ENCODE measurements around the gene ADAMTS2. TPM values are rescaled to one million over a fixed set of nuclear protein-coding genes. Genes with fewer than 3 reads are reported as not detected.

The ADAMTS2 gene
- total RNA-seq, 1 donor from 2014 or later: not detected

DNA sequence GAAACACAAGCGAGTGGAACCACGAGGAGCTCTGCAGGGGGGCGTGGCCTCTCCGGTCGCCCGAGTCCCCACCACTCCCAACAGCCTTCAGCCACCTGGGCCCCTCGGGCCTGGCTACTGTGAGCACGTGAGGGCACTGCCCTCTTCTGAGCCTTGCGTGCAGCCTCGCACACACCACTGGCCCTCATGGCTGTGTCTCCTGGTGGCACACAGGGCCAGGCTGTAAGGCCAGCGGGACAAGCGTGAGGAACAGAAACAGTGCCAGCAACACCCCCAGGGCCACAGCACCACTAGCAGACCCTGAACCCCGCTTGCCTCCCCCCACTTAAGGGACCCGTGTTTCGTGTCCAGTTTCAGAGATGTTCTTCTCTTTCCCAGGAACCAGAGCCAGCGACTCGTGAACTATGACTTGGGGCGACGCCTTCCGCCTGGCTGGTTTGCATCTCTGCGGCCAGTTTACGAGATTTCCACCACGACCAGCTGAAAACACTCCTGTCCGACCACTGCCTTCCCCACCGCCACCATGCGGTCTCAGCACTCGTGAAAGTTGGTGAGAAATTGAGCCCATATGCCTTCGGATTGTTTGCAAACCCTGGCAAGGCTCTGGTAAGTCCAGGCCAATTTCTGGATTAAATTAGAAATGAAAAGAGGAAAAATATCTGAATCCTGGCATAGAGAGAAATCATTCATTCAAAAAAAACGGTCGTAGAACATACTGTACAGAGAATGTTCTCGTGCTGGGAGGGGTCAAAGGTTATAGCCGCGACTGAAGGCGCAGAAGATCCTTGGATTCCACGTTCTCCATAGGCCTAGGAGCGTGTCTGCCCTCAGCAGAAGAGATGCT is 149.5 kb downstream of the ADAMTS2 start:
- intact Hi-C loops (cut with micrococcal nuclease): no loop called here

- intact Hi-C loops (cut with micrococcal nuclease): no loop called here
Observed at GRCh38 chr5:179194941-179195381, 150.3 kb downstream of the ADAMTS2 start.

DNA sequence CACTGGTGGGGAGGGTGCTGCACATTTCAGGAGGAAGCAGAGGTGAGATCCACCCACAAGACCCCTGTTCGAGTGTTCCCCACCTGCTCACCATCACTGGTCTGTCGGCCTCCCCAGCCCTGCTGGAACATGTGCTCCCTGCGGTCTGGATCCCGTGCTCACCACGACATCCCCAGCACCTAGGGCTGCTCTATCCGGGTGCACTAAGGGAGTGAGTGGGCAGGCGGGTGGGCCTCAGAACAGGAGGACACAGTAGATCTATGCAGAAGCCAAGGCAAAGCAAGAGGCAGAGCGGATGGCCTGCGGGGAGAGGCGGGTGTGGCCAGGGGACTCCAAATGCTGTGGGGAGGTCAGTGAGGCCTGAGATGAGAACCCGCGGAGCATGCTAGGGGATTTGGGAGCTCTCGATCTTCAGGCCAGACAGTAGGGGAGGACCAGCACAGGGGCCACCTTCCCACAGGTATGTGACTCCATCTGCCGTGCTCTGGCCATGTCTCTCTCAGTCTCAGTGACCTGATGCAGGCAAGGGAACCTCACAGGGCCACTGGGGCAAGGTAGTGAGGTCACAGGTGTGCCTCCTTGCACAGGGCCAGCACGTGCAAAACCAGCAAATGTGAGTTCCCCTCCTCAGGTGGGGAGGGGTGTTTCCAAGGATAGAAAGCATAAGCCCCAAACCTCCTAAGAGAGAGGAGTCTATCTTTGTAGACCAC is 150.9 kb downstream of the ADAMTS2 start:
- intact Hi-C loops (cut with micrococcal nuclease): no loop called here

DNA sequence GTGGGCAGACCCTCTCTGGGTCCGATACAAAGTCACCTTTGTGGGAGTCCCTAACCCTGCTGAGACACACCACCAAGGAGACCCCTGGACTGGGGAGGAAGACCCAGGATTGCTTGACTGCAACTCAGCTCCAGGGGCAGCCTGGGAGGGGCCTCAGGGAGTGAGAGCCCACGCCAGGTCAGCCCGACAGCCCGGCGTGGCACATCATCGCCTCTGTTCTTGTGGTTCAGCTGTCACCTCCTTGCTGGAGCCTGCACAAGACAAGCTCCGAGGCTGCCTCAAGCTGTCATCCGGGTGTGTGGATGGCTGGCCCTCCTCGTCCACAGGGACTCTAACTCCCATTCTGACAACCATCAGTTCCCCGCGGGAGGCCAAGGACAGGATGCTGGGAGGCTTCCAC is 151.5 kb downstream of the ADAMTS2 start:
- intact Hi-C loops (cut with micrococcal nuclease): no loop called here

- intact Hi-C loops (cut with micrococcal nuclease): no loop called here
Observed at GRCh38 chr5:179192891-179193470, 152.3 kb downstream of the ADAMTS2 start.

- intact Hi-C loops (cut with micrococcal nuclease): no loop called here
Observed at GRCh38 chr5:179192185-179192890, 152.9 kb downstream of the ADAMTS2 start.

DNA sequence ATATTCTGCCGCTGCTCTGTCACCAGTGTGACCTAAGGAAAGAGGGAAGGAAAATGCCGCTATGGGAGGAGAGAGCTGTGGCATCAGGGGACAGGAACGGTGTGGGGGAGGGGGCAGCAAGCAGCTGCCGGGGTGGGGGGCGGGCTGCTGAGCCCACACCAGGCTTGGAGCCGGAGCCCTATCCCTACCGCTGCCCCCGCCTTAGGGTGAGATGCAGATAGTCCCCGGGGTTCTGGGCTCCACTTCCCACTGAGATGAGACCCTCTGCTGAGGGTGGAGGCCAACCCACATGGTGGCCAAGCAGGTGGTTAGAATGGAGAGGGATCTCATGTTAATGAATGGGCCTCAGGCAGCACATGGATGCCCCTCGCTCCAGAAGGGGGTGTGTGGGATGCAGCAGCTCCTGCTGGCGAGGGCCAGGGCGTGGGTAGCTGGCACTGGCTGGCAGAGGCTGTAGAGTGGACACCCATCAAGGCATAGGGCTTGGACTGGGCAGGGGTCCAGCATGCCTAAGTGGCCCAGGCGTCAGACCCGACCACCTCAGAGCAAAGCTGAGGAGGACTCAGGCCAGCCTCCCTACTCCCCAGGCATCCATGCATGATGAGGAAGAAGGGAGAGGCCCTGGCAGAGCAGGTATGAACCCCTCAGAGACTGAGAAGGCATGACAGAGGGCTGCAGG is 153.6 kb downstream of the ADAMTS2 start:
- intact Hi-C loops (cut with micrococcal nuclease): no loop called here

GRCh38 chr5:179190851-179191505 is 154.3 kb downstream of the ADAMTS2 start:
- intact Hi-C loops (cut with micrococcal nuclease): no loop called here

DNA sequence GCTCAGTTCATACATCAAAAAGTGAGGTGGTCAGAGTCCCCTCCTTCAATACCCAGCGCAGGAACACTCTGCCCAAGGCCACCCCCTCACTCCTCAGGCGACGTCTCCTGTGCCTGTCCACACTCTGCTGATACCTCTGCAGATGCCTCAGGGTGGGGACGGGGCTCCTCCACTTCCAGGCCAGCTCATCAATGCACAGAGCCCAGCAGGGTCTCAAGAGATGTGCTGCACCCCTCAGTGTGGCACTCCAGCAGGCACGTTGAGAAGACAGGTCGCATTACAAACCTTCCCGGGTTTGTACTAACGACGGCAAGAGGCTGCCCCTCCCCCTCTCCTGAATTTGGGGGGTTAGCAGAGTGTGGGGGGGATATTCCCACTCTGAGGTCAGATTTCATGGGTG is 156.6 kb downstream of the ADAMTS2 start:
- intact Hi-C loops (cut with micrococcal nuclease): no loop called here

DNA sequence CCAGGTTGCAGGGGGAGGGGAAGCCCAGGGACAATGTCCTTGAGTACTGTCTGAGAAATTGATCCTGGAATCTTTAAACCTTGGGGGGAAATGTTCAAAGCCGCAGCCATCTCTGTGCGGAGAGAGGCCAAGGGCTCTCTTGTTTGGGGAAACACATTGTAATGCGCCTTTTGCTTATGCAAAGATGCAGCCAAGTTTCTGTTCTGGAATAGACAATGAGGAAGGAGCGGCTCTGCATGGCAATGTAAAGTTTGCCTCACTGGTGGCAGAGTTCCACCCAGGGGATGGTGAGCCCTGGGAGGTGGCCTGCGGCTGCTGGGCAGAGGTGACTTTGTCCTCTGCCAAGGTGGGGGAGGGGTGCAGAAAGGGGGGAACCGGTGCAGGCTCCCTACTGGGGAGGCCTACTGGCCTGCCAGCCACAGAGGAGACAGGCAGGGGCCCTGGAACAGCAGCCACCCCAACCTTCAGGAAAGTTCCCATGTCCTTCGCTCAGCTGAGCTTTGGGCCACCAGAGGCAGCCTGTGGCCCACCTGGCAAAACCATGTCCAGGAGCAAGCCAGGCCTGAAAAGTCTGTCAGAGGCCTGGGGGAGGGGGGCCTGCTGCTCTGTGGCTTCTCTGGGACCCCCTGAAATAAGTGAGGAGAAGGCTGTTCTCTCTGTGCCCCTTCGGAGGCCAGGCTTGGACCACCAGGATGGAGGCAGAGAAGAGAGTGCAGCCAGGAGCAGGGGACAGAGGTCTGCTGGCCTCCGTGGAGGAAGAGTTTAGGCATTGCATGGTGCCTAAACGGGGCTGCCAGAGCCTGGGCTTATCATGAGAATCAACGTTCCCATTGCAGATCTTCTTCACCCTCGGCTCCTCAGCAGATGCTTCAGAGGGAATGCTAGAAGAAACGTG is 157.3 kb downstream of the ADAMTS2 start:
- intact Hi-C loops (cut with micrococcal nuclease): no loop called here

GRCh38 chr5:179187229-179187678 is 158.0 kb downstream of the ADAMTS2 start:
- intact Hi-C loops (cut with micrococcal nuclease): no loop called here

DNA sequence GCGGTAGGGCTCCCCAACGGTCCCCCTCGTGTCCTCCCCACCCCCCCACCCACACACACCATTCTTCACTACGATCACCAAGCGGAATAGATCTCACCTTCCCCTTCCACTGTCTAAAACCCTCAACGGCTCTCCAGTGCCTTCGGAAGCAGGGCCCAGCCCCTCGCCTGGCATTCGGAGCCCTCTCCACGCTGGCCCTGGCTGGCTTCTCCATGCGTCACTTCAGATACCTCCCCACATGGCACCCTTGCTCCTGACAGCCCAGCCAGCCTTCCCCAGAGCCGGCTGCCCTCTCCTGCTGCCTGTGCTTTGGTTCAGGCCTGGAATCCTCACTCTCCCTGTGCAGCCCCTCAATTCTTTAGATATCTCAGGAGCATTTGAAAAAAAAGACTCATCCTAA is 158.5 kb downstream of the ADAMTS2 start:
- intact Hi-C loops (cut with micrococcal nuclease): no loop called here

DNA sequence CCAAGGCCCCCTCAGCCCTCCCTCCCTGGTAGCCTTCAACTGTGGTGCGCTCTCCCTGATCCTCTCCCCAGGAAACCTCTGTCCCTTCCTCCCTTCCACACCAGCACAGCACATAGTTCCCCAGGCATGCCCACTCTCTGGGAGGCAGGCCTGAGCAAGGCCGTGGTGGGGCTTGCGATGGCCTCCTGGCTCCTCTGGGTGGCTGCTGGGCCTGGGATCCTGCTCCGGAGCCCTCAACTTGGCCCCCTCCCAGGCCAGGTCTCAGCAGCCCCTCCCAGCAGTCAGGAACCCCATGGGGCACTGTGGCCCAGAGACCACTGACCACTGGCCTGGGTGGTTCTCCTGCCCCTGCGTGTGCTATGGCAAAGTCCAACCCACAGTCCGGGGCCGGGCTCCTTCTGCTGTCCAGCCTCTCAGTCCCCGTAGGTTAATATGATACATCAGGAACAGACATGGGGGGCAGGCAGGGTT is 159.3 kb downstream of the ADAMTS2 start:
- intact Hi-C loops (cut with micrococcal nuclease): no loop called here

GRCh38 chr5:179185256-179185940 is 159.9 kb downstream of the ADAMTS2 start:
- intact Hi-C loops (cut with micrococcal nuclease): no loop called here

DNA sequence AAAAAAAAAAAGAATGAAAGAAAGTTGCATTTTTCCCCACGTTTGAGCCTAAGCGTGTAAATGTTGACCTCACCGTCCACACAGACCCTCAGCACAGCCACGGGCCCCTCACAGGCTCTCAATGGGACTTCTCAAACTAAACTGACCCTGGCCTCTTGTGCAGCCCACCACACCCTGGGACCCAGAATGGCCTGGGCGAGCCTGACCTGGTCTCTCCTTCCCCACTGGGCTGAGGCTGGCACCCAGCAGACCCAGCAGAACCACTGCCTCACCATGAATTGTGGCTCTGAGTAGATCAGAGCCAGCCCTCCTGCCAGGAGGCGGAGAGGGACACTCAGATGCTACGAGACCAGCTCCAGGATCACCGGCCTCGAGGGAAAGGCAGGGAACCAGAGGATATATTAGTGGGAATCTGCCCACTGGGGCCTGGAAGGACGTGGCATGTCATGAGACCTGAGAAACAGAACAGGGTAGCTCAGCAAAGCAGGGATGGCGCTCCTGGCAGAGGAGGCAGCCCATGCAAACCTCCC is 160.7 kb downstream of the ADAMTS2 start:
- intact Hi-C loops (cut with micrococcal nuclease): no loop called here

GRCh38 chr5:179183481-179183880 is 161.8 kb downstream of the ADAMTS2 start:
- intact Hi-C loops (cut with micrococcal nuclease): no loop called here

- intact Hi-C loops (cut with micrococcal nuclease): no loop called here
Observed at GRCh38 chr5:179182601-179183000, 162.7 kb downstream of the ADAMTS2 start.

GRCh38 chr5:179181988-179182387 is 163.3 kb downstream of the ADAMTS2 start:
- intact Hi-C loops (cut with micrococcal nuclease): no loop called here
